Stimulated activated CD8-positive, alpha-beta memory T cell treated with anti-CD3 and anti-CD28 coated beads, Interleukin-4, amount 100 ng/mL, for 24 hours (primary cell): ENCODE measurements around the gene GSTCD.

Source experiments
- DNase-seq: peaks from one replicate; pipeline ENCODE4 v3.0.0-alpha.2; 2020; ENCODE audit warnings: low read depth

Gene GSTCD

DNA sequence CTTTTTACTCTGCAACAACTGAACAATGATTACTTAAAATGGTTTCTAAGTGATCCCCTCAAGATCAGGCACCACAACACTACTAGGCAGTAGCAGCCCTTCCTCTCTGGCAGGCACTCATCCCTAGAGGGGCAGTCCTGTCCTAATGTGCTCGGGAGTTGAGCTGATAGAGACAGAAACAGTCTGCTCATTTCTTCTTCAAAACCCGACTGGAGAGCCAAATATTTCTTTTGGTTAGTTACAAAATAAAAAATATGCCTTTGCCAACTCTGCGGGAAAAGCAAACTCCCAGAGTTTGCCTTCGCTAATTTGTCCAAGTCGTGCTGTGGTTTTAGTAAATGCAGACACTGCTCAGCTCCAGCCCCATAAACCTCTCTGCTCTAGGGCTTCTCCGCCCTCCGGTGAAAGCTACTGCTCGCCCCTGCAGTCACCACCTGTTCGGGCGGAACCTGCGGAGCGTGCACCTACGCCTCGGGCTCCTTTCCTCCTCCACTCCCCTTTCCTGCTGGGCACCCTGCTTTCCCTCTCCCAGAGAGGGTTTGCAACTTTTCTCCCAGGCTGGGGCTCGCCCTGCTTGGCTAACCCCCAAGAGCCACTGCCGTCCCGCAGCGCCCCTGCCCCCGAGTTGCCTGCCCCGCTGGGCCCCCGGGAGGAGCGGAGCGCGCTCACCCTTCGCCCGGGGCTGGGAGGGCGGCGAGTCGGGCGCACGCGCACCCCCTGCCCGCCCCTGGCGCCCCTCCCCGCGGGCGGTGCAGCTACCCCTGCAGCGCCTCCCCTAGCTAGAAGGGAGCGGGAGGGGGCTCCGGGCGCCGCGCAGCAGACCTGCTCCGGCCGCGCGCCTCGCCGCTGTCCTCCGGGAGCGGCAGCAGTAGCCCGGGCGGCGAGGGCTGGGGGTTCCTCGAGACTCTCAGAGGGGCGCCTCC is 186.3 kb downstream of the GSTCD start, which contains the start of gene NPNT:
Gene NPNT (plus strand): TSS at position 812 of the 923 bp plus-strand sequence. CDS start 182 bp downstream, outside the sequence.
- DNase-seq, result no peak

DNA sequence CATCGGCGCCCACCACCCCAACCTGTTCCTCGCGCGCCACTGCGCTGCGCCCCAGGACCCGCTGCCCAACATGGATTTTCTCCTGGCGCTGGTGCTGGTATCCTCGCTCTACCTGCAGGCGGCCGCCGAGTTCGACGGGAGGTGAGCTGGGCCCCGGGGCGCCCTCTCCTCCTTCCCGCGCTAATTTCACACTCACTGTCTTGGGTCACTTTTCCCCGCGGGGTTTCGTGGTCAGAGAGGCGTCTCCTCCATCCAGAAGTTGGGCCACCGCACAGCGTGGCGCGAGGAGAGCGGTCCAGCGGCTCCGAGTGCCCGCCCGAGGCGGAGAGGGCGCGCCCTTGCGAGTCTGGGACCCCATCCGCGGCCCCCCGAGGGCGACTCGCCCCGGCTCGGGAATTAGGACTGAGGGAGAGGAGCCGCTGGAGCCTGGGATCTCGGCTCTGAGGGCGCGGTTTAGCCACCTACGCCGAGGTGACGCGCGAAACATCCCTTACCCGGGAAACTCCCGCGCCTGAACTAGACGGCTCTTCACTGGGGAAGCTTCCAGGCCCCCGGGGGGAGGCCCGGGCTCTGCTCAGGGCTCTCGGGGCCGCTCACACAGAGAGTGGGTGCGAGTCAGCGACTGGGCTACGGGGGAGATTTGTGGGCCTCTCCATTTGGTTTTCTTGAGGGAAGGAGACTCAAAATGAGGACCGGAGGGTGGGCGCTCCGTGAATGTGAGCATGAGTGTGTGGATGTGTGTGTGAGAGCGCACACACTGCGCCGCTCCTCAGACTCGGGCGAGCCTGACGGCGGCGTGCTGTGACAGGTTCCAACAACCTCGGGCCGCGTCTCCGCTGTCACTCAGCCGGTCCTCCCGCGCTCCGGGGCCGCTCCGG is 187.2 kb downstream of the GSTCD start:
- no peak for DNase-seq

DNA sequence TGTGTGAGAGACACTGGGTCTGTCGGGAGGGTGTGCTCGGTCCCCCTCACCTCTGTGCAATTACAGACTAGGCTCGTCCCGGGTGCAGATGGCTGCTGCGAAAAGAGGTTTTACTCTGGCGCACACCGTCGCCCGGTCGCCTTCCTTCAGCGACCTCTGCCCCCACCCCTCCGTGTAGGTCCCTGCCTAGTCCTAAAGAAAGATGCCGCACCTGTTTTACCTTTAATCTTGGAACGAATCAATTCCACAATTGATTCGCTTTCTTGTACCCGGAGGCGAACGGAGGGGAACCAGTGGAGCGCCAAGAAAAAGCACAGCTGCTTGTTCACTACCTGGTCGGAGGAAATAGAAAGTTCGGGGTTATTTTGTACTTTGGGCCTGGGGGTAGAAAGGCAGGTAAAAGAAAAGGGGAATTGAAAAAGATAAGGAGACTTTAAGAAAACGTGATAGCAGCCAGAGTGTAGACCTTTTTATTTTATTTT is 187.9 kb downstream of the GSTCD start:
- no peak for DNase-seq
